Activated CD4-positive, CD25-positive, alpha-beta regulatory T cell treated with anti-CD3 and anti-CD28 coated beads, Interleukin-2, amount 50 U/mL, for 24 hours (primary cell): Measurements from ENCODE around the gene ACTN2.

Source experiments
- ATAC-seq, 2 donors: fragments of 150-1000 bp; cut with Tn5 transposase; one replicate each; pipeline ENCODE4 v1.10.0; 2021; ENCODE audit warnings: mild to moderate bottlenecking in 1 of 2, moderate library complexity in 1 of 2

Gene ACTN2

GRCh38 chr1:236744533-236744932 is 58.2 kb downstream of the ACTN2 start:
- ATAC-seq: no peak

DNA sequence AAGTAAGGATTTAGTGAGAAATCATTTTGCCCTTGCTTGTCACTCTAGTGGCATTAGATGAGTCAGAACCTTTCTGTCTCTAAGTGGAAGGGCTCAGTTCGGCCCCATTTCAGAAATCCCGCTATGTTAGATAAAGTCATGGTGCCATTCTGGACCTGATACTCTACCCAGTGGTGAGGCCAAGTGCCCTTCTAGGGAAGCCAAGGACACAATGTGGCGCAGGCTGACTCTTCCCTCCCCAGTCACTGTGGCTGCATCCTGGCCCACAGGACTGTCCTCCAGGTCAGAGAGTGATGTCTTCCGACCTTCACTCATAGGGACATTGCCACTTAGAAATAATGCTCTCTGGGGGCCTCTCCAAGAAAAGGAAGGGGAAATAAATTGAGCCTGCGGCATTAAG is 60.5 kb downstream of the ACTN2 start:
- ATAC-seq: no peak

DNA sequence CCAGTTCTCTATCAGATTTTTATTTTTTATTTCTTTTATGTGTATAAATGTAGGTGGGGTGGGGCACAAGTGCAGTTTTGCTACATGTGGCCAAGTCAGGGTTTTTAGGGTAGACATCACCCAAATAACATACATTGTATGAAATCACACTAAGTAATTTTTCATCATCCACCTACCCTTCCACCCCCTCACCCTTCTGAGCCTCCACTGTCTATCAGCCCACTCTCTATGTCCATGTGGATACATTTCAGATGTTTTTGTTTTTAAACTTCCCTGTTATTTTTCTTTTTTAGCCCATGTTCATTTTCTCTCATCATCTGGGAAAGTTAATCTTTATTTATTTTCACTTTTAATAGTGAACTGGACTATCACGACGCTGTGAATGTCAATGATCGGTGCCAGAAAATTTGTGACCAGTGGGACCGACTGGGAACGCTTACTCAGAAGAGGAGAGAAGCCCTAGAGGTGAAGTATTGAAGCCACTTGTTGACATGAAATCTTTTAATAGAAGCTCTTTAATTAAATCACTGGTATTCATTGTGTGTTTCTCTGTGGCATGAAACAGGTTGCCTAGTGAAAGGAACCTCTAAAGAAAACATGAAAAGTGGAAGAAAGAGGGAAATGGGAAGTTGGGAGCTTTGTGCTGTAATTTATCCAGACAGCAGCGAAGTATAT is 61.1 kb downstream of the ACTN2 start:
- ATAC-seq: no peak

GRCh38 chr1:236748268-236748870 is 62.1 kb downstream of the ACTN2 start:
- no peak for ATAC-seq

DNA sequence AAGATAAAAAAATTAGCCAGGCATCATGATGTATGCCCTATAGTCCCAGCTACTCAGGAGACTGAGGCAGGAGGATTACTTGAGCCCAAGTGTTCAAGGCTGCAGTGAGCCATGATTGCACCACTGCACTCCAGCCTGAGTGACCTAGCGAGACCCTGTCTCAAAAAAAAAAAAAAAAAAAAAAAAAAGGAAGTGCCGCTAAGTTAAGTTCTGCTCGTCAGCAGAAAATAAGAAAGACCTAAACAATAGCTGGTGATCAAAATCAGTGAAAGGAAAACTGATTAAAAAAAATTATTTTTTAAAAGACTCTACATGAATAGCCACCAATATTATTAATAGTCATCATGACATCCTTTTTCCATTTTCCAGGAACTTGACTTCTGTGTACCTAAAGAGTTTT is 64.6 kb downstream of the ACTN2 start:
- no peak for ATAC-seq

- no peak for ATAC-seq
Measured at GRCh38 chr1:236751385-236751784, 65.1 kb downstream of the ACTN2 start.

- ATAC-seq: no peak
Measured at GRCh38 chr1:236751935-236752334, 65.6 kb downstream of the ACTN2 start.

- ATAC-seq: no peak
Measured at GRCh38 chr1:236753516-236753915, 67.2 kb downstream of the ACTN2 start.

DNA sequence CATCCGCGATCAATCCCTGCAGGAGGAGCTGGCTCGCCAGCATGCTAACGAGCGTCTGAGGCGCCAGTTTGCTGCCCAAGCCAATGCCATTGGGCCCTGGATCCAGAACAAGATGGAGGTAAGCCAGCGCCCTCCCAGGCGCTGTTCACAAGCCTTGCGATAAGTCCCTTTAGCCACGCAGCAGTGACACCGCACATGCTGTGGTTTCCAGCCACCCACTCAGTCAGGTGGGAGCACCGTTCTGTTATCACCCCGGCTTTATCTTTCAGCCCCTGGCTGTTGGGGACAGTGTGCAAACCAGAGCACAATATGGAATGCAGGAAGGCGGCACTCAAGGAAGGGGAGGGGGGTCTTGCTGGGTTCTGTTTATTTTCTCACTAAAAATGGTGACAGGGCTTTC is 67.7 kb downstream of the ACTN2 start:
- ATAC-seq: no peak

DNA sequence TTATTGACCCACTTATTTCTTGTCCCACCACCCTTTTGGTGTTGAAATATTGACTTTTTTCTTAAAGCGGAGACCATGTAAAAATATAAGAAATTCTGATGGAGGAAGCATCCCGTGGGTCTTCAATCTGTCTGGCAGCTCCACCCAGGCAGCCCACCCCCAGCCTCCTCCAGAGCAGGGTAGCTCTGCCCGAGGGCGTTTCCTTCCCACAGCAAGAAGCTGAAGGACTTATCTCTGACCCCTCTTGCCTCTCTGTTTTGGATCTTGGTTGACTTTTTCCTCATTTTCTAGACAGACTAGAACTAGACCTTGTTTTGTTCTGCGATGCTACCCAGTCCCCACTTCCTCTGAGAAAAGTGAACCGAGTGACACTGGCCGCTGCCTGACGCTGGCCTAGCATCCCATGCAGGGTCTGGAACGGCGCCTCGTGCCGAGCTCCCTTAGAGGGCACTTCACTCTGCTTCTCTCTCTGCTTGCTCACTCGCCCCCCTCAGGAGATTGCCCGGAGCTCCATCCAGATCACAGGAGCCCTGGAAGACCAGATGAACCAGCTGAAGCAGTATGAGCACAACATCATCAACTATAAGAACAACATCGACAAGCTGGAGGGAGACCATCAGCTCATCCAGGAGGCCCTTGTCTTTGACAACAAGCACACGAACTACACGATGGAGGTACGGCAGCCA is 68.4 kb downstream of the ACTN2 start:
- no peak for ATAC-seq

- ATAC-seq: no peak
Measured at GRCh38 chr1:236757640-236758039, 71.3 kb downstream of the ACTN2 start.

- ATAC-seq: no peak
Measured at GRCh38 chr1:236759252-236759859, 73.1 kb downstream of the ACTN2 start.

DNA sequence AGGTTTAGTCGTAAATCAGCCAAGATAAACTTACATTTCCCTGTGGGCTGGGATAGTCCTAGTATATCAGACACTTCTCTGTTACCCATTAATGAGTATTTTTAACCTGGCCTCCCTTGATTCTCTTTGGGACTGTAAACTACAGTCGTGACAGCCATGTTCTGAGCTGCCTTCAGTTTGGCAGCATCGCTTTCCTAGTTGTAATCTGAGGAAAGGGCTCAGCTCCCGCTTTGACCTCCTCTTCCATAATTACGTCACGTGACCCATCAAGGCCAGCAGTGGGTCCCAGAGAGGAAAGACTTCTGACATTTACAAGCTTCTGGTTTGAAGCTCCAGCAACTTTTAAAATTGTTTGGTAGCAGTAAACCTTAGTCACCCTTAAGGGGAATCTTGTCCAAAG is 74.2 kb downstream of the ACTN2 start:
- no peak for ATAC-seq

DNA sequence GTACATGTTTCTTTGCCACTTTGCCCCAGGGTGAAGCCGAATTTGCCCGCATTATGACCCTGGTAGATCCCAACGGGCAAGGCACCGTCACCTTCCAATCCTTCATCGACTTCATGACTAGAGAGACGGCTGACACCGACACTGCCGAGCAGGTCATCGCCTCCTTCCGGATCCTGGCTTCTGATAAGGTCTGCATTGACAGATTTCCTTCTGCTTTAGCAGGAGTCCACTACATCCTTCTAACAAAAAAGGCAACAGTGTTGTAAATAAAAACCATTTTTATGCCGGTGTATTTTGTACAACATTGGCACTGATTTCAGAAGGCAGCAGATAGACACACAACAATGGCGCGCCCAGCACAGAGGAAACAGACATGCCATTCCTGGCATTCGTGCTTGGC is 74.7 kb downstream of the ACTN2 start:
- ATAC-seq: no peak

GRCh38 chr1:236761397-236762132 is 75.3 kb downstream of the ACTN2 start:
- ATAC-seq: no peak

GRCh38 chr1:236762410-236762809 is 76.1 kb downstream of the ACTN2 start:
- no peak for ATAC-seq

- no peak for ATAC-seq
Measured at GRCh38 chr1:236765831-236766230, 79.5 kb downstream of the ACTN2 start.

DNA sequence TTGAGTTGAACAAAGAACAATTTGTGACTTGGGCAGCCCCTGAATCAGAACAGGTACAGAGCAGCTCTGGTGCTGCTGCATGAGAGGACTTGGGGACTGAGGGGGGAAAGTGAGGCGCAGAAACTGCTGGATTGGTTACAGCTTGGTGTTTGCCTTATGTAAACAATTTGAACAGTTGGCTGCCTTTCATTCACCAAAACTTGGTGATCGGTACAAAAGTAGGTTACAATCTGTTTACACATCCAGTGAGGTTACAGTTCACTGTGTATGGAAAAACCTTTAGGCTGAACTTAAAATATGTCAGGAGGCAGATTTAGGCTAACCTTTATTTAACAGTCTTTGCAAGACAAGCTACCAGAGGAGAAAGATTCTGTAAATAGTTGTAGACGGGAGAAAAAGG is 80.2 kb downstream of the ACTN2 start:
- no peak for ATAC-seq

DNA sequence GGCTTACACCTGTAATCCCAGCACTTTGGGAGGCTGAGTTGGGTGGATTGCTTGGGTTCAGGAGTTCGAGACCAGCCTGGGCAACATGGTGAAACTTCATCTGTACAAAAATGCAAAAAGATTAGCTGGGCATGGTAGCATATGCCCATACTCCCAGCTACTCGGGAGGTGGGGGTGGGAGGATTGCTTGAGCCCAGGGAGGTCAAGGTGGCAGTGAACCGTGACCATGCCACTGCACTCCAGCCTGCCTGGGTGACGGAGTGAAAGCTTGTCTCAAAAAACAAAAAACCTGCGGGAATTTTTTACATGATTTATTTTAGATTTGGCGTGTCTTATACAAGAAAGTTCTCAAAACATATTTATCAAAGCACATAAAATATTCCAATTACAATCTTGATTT is 81.0 kb downstream of the ACTN2 start:
- no peak for ATAC-seq

DNA sequence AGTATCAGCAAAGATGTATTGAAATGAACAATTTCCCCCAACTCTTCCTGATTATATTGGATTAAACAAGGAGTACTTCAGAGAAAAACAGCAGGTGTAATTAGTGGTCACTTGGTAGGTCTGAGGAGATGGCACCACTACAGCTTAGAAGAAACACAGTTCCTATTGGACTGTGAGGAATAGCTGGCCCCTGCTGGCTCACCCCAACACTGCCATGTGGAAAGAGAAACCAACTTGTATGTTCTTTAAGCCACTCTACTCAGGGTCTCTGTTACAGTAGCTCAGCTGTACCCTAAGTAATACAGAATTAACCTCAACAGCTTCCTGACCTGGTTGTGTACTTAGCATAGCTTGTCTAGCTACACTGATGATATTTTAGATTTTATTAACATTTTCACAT is 82.3 kb downstream of the ACTN2 start:
- no peak for ATAC-seq

- no peak for ATAC-seq
Measured at GRCh38 chr1:236773919-236774318, 87.6 kb downstream of the ACTN2 start.

DNA sequence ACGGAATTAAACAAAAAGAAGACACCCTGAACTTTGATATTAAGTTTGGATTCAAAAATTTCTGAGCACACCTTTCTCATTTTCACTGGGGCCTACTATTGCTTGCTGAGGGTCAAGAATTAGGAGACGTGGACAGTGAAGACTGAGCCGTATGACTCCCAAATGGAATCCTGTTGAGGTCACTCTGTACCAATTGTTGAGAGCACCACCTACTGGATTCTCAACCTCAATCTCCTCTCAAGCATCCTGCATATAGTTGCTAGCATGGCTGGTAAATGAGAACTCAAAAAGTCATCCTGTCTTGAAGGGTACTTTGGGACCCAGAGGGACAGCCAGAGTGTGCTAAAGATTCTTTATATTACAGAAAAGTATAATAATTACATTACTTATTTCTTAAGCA is 88.6 kb downstream of the ACTN2 start:
- ATAC-seq: no peak

DNA sequence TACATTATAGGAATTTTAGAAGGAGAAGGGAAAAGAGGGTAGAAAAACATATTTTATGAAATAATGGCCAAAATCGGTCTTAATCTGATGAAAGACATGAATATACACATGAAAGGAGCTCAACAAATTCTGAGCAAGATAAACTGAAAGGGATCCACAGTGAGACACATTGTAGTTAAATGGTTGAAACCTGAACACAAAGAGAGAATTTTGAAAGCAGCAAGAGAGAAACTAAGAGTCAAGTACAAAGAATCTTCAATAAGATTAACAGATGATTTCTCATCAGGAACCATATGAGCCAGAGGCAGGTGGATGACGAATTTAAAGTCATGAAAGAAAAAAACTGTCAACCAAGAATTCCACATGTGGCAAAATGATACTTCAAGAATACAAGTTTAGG is 93.0 kb downstream of the ACTN2 start:
- no peak for ATAC-seq
